SK-N-SH treated with all-trans-retinoic acid at 6 μM for 48 hours (cell line): ENCODE measurements around the gene CNTRL.

ENCODE experiments used
- ARNTL ChIP-seq: fragments of 450-650 bp; formaldehyde crosslinking; IDR thresholded peaks from 2 replicates; pipeline ENCODE4 v1.5.0; 2020; ENCODE audit warnings: low read depth, mild to moderate bottlenecking, moderate library complexity, borderline replicate concordance
- CREB5 ChIP-seq: fragments of 250-450 bp; sonication (Bioruptor Pico); IDR thresholded peaks from 2 replicates; pipeline ENCODE4 v1.5.1; 2020; ENCODE audit warnings: low read depth, mild to moderate bottlenecking, moderate library complexity
- CSDC2 ChIP-seq: fragments of 250-450 bp; sonication (Bioruptor Pico); IDR thresholded peaks from 2 replicates; pipeline ENCODE4 v1.5.0; 2020; ENCODE audit warnings: mild to moderate bottlenecking, moderate library complexity
- GLIS3 ChIP-seq: fragments of 250-450 bp; sonication (Bioruptor Pico); IDR thresholded peaks from 2 replicates; pipeline ENCODE4 v1.5.0; 2020; ENCODE audit warnings: mild to moderate bottlenecking, moderate library complexity
- PATZ1 ChIP-seq: fragments of 250-450 bp; sonication (Bioruptor Pico); IDR thresholded peaks from 2 replicates; pipeline ENCODE4 v1.8.0; 2020; ENCODE audit warnings: mild to moderate bottlenecking, moderate library complexity, borderline replicate concordance
- POU6F1 ChIP-seq: fragments of 250-450 bp; sonication (Bioruptor Pico); IDR thresholded peaks from 2 replicates; pipeline ENCODE4 v1.8.0; 2021; ENCODE audit warnings: low read depth, mild to moderate bottlenecking, moderate library complexity, borderline replicate concordance
- PPARA ChIP-seq: fragments of 250-450 bp; sonication (Bioruptor Pico); IDR thresholded peaks from 2 replicates; pipeline ENCODE4 v1.5.0; 2020; ENCODE audit warnings: mild to moderate bottlenecking, borderline replicate concordance
- TOX ChIP-seq: fragments of 250-450 bp; sonication (Bioruptor Pico); IDR thresholded peaks from 2 replicates; pipeline ENCODE4 v1.8.0; 2021; ENCODE audit warnings: mild to moderate bottlenecking, moderate library complexity, borderline replicate concordance
- ZC3H10 ChIP-seq: fragments of 250-450 bp; sonication (Bioruptor Pico); IDR thresholded peaks from 2 replicates; pipeline ENCODE4 v1.5.1; 2021; ENCODE audit warnings: mild to moderate bottlenecking, moderate library complexity
- ZFP3 ChIP-seq: fragments of 250-450 bp; sonication (Bioruptor Pico); IDR thresholded peaks from 2 replicates; pipeline ENCODE4 v1.5.0; 2020; ENCODE audit warnings: mild to moderate bottlenecking, moderate library complexity
- ZNF8 ChIP-seq: fragments of 450-650 bp; formaldehyde crosslinking; IDR thresholded peaks from 2 replicates; pipeline ENCODE4 v1.5.0; 2020; ENCODE audit warnings: mild to moderate bottlenecking, moderate library complexity

GRCh38 chr9:121182989-121183388, 108.2 kb downstream of the CNTRL start:
- TF ChIP-seq CREB5, result no peak
- TF ChIP-seq CSDC2 (CRISPR knock-in tag), result no peak
- no peak for TF ChIP-seq ZFP3 (CRISPR knock-in tag)
- TF ChIP-seq POU6F1 (CRISPR knock-in tag), result no peak
- TF ChIP-seq GLIS3 (CRISPR knock-in tag), result no peak
- no peak for TF ChIP-seq ARNTL (CRISPR knock-in tag)
- TF ChIP-seq PPARA, result no peak
- TF ChIP-seq PATZ1 (CRISPR knock-in tag), result no peak
- TF ChIP-seq ZC3H10 (CRISPR knock-in tag), result no peak
- TF ChIP-seq ZNF8 (CRISPR knock-in tag), result no peak
- TF ChIP-seq TOX (CRISPR knock-in tag), result no peak
